ENCODE data around the gene AGBL3.

AGBL3 gene

DNA sequence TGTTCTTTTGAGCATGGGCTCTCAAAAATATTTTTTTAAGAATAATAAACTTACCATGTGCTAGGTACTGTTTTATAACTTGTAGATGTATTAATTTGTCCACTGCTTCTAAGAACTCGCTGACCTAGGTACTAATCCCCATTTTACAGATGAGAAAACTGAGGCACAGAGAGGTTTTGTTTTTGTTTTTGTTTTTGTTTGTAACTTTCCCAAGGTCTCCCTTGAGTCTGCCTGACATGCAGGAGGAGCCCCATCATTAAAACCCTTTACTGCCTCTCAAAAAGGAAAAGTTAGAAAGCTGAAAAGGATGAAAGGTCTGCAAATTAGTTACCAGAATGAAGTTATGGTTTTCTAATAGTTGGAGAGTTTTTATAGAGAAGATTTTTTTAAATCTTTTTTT, 38.5 kb upstream of the AGBL3 start:
- POLR2A ChIA-PET (ENCODE audit: low non-redundant PET), result no interaction called here
- H3K27ac ChIP-seq, result no peak overlapping the region
- DNase-seq (ENCODE audit: low spot score), result no peak
- CTCF ChIA-PET, result no interaction called here
- TF ChIP-seq, protein P1, sequence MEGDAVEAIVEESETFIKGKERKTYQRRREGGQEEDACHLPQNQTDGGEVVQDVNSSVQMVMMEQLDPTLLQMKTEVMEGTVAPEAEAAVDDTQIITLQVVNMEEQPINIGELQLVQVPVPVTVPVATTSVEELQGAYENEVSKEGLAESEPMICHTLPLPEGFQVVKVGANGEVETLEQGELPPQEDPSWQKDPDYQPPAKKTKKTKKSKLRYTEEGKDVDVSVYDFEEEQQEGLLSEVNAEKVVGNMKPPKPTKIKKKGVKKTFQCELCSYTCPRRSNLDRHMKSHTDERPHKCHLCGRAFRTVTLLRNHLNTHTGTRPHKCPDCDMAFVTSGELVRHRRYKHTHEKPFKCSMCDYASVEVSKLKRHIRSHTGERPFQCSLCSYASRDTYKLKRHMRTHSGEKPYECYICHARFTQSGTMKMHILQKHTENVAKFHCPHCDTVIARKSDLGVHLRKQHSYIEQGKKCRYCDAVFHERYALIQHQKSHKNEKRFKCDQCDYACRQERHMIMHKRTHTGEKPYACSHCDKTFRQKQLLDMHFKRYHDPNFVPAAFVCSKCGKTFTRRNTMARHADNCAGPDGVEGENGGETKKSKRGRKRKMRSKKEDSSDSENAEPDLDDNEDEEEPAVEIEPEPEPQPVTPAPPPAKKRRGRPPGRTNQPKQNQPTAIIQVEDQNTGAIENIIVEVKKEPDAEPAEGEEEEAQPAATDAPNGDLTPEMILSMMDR (conservative IDR thresholded peaks at IDR 0.05; ENCODE audit: low read depth), result no peak

DNA sequence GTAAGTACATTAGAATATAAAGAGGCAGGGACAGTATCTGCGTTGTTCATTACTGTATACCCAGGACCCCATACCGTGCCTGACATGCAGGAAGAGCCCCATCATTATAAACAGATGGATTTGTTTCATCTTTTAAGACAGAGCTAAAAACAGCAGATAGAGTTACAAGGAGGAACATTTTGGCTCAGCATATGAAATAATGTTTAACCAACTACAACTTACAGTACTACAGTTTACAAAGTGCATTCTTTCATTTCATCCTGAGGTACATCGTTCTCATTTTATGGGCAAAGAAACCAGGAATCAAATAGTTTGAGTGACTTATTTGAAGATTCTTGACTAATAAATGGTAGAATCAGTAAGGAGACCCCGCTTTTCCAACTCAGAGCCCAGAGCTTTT, 38.1 kb upstream of the AGBL3 start:
- ChIA-PET POLR2A (ENCODE audit: low non-redundant PET) (no interaction called here), CTCF (no interaction called here)
- no peak overlapping the region for H3K27ac ChIP-seq
- TF ChIP-seq, protein P1 (conservative IDR thresholded peaks at IDR 0.05; ENCODE audit: low read depth), result no peak
- DNase-seq (ENCODE audit: low spot score), result no peak

DNA sequence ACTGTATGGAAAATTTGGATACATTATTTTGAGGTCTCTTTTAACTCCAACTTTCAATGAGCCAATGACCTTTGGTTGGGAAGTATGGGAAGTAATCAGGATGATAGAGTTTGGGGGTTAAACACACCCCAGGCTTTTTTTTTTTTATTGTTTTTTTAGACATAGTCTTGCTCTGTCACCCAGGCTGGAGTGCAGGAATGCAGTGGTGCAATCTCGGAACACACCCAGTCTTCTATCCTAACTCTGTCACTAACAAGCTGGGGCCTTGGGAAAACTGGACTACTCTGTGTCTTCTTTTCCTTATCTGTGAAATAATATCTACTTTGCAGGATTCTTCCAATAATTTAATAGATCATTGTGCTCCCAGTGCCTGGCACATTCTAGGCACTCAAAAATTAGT, 37.6 kb upstream of the AGBL3 start:
- POLR2A ChIA-PET (ENCODE audit: low non-redundant PET), result no interaction called here
- CTCF ChIA-PET, result no interaction called here
- H3K27ac ChIP-seq, result no peak overlapping the region
- TF ChIP-seq, protein P1 (conservative IDR thresholded peaks at IDR 0.05; ENCODE audit: low read depth), result no peak
- no peak for DNase-seq (ENCODE audit: low spot score)

DNA sequence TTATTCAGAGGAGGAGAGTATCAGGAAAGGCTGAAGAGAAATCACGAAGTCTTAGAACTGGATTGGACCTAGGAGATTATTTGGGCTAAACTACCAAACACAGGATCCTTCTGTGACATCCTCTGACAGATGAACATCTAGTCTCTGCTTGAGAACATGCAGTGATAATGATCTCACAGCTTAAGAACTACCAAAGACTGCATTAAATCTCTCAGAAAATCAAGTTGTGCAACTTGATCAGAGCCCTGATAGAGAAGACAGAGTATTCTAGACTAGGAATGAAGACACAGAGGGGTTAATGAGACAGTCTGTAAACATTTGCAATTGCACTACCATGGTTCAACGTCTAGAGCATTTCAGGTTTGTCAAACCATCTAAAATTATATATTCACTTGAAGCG, 37.1 kb upstream of the AGBL3 start:
- no peak overlapping the region for H3K27ac ChIP-seq
- ChIA-PET CTCF (interaction anchor here (1.3 kb wide), 1 partner anchor 259 kb away, joined by 3 read pairs; no protein-coding TSS in a partner anchor), POLR2A (ENCODE audit: low non-redundant PET) (no interaction called here)
- TF ChIP-seq, protein P1 (conservative IDR thresholded peaks at IDR 0.05; ENCODE audit: low read depth), result no peak
- DNase-seq (ENCODE audit: low spot score), result no peak

DNA sequence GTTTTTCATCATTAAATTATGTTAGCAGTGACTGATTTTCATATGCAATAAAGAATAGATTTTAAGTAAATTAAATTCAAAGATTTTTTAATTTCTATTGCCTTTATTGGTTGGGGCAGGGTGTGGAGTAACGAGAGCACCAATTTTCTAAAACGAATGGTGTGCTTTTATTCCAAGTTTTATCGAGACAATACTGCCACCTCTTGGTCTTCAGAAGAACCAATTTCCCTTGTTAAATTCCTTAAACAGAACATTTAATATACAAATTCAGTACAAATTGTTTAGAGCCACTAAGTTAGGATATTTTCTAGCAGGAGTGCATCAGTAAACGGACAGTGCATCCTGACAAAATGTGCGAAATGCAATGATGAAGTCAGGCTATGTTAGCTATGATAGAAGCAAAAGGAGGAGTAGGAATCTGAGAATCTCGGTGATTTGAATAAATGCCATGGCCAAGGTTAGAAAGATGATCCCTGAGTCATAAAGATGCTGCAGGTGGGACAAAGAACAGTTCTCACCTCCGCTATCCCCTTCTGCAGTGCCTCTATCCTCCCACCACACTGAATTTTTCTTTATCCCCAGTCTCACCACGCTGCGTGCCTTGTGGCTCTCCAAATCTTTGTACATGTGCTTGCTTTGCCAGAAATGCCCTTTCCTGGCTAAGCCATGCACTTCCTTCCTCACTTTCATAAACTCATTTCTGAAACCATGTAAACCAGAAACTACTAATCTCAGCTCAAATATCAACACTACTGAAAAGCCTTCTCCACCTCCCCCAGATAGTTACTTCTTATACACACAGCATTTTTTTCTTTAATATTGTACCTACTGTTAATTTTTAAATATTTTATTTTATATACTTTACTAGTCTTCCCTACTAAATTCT, 31.9 kb upstream of the AGBL3 start:
- ChIA-PET CTCF (interaction anchor here (0.6 to 0.8 kb wide), 2 partner anchors 340 to 440 kb away, joined by 3 read pairs; no protein-coding TSS in a partner anchor), POLR2A (ENCODE audit: low non-redundant PET) (no interaction called here)
- DNase-seq (ENCODE audit: low spot score), result peak; percentile 4
- no peak overlapping the region for H3K27ac ChIP-seq
- TF ChIP-seq, protein P1 (conservative IDR thresholded peaks at IDR 0.05; ENCODE audit: low read depth), result peak; percentile 69

DNA sequence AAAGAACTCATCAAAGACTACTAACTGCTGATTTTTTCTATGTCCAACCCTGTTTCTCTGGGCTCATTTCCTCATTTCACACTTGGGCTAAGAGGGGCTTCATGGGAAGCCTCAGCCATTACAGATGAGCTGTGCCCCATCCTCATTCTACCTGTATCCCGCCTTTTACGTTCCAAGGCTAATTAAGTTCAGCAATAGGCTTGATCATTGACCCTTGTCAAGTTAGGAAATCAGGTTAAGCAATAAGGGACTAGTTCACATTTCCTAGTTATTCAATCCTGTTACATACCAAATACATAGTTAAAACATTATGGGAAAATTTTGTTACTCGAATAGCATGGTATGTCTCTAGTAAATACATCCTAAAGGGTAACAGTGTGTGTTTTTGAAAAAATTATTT, 29.3 kb upstream of the AGBL3 start:
- POLR2A ChIA-PET (ENCODE audit: low non-redundant PET), result interaction anchor here (0.7 kb wide), 1 partner anchor 155 kb away, joined by 4 read pairs; no protein-coding TSS in a partner anchor
- DNase-seq (ENCODE audit: low spot score), result no peak
- H3K27ac ChIP-seq, result no peak overlapping the region
- TF ChIP-seq, protein P1 (conservative IDR thresholded peaks at IDR 0.05; ENCODE audit: low read depth), result no peak
- CTCF ChIA-PET, result no interaction called here
